ENCODE measurements around the gene ZNF700.

DNA sequence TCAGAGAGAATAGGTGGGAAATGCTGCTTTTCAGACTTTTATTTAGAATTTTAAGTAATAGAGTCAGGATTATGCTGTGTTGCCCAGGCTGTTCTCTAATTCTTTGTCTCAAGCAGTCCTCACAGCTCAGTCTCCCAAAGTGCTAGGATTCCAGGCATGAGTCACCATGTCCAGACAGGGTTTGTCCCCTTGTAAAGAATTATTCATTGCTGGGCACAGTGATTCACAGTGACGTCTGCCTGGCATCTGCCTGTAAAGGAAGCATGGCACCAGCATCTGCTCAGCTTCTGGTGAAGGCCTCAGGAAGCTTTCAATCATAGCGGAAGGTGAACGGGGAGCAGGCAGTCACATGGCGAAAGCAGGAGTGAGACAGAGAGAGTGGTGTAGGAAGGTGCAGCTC lies 57.6 kb downstream of the ZNF700 start:
- TF ChIP-seq, protein P1, sequence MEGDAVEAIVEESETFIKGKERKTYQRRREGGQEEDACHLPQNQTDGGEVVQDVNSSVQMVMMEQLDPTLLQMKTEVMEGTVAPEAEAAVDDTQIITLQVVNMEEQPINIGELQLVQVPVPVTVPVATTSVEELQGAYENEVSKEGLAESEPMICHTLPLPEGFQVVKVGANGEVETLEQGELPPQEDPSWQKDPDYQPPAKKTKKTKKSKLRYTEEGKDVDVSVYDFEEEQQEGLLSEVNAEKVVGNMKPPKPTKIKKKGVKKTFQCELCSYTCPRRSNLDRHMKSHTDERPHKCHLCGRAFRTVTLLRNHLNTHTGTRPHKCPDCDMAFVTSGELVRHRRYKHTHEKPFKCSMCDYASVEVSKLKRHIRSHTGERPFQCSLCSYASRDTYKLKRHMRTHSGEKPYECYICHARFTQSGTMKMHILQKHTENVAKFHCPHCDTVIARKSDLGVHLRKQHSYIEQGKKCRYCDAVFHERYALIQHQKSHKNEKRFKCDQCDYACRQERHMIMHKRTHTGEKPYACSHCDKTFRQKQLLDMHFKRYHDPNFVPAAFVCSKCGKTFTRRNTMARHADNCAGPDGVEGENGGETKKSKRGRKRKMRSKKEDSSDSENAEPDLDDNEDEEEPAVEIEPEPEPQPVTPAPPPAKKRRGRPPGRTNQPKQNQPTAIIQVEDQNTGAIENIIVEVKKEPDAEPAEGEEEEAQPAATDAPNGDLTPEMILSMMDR (conservative IDR thresholded peaks at IDR 0.05 in 1 of 2, IDR thresholded peaks at IDR 0.05 in 1 of 2; ENCODE audit: extremely low read depth in 1 of 2, insufficient read depth in 1 of 2, low read depth in 1 of 2, low read length in 2 of 2): no peak
- TF ChIP-seq EZH2 (IDR thresholded peaks at IDR 0.05; ENCODE audit: borderline replicate concordance, low read length): no peak
